ENCODE measurements around the gene SASH1. TPM values are rescaled to one million over a fixed set of nuclear protein-coding genes. Genes with fewer than 3 reads are reported as not detected.

The SASH1 gene
- polyA plus RNA-seq, 1 experiment, result 27.0 TPM

GRCh38 chr6:148431840-148432239 is 89.2 kb downstream of the SASH1 start:
- POLR2A ChIA-PET, result no interaction called here
- no peak overlapping the region for H3K4me3 ChIP-seq (ENCODE audit: low read depth, low read length)
- H3K9me3 ChIP-seq (ENCODE audit: control insufficient read depth, insufficient read depth, low read length), result no peaks in the 10 kb centered on the region; the same call in 1 of the 2 replicates
- no peak for DNase-seq (ENCODE audit: low read depth, low spot score)
- no peaks in the 10 kb centered on the region for H3K27me3 ChIP-seq (ENCODE audit: control insufficient read depth, insufficient read depth, low read length)
- CTCF ChIA-PET, result interaction anchor here (0.6 to 1.4 kb wide), 2 partner anchors 14 to 32 kb away, joined by 3 to 4 read pairs; no protein-coding TSS in a partner anchor
- no peak overlapping the region for H3K27ac ChIP-seq (ENCODE audit: low read depth, low read length)
- TF ChIP-seq CTCF (IDR thresholded peaks at IDR 0.05; ENCODE audit: low read depth, low read length), result no peak

GRCh38 chr6:148432462-148433195 is 90.0 kb downstream of the SASH1 start:
- H3K9me3 ChIP-seq (ENCODE audit: control insufficient read depth, insufficient read depth, low read length), result no peaks in the 10 kb centered on the region; the same call in 1 of the 2 replicates
- no peak overlapping the region for H3K4me3 ChIP-seq (ENCODE audit: low read depth, low read length)
- TF ChIP-seq CTCF (IDR thresholded peaks at IDR 0.05; ENCODE audit: low read depth, low read length), result no peak
- H3K27ac ChIP-seq (ENCODE audit: low read depth, low read length), result no peak overlapping the region
- DNase-seq (ENCODE audit: low read depth, low spot score), result no peak
- H3K27me3 ChIP-seq (ENCODE audit: control insufficient read depth, insufficient read depth, low read length), result no peaks in the 10 kb centered on the region
- ChIA-PET POLR2A (interaction anchor here (0.8 kb wide), 1 partner anchor 994 kb away, joined by 3 read pairs; no protein-coding TSS in a partner anchor), CTCF (interaction anchor here (0.6 to 1.4 kb wide), 2 partner anchors 14 to 32 kb away, joined by 3 to 4 read pairs; no protein-coding TSS in a partner anchor)

GRCh38 chr6:148435386-148435785 is 92.7 kb downstream of the SASH1 start:
- no peak for DNase-seq (ENCODE audit: low read depth, low spot score)
- no peak overlapping the region for H3K27ac ChIP-seq (ENCODE audit: low read depth, low read length)
- no peaks in the 10 kb centered on the region for H3K27me3 ChIP-seq (ENCODE audit: control insufficient read depth, insufficient read depth, low read length)
- POLR2A ChIA-PET, result interaction anchor here (0.5 kb wide), 1 partner anchor 25 kb away, joined by 3 read pairs; no protein-coding TSS in a partner anchor
- TF ChIP-seq CTCF (IDR thresholded peaks at IDR 0.05; ENCODE audit: low read depth, low read length), result no peak
- no peaks in the 10 kb centered on the region; the same call in 1 of the 2 replicates for H3K9me3 ChIP-seq (ENCODE audit: control insufficient read depth, insufficient read depth, low read length)
- CTCF ChIA-PET, result no interaction called here
- no peak overlapping the region for H3K4me3 ChIP-seq (ENCODE audit: low read depth, low read length)

GRCh38 chr6:148436466-148436865 is 93.8 kb downstream of the SASH1 start:
- CTCF ChIA-PET, result no interaction called here
- Histone ChIP-seq H3K9me3 (ENCODE audit: control insufficient read depth, insufficient read depth, low read length) (no peaks in the 10 kb centered on the region; the same call in 1 of the 2 replicates), H3K27ac (ENCODE audit: low read depth, low read length) (no peak overlapping the region), H3K27me3 (ENCODE audit: control insufficient read depth, insufficient read depth, low read length) (no peaks in the 10 kb centered on the region), H3K4me3 (ENCODE audit: low read depth, low read length) (no peak overlapping the region)
- DNase-seq (ENCODE audit: low read depth, low spot score), result no peak
- POLR2A ChIA-PET, result no interaction called here
- TF ChIP-seq CTCF (IDR thresholded peaks at IDR 0.05; ENCODE audit: low read depth, low read length), result no peak

GRCh38 chr6:148438632-148439031 is 96.0 kb downstream of the SASH1 start:
- CTCF ChIA-PET, result no interaction called here
- no peak for TF ChIP-seq CTCF (IDR thresholded peaks at IDR 0.05; ENCODE audit: low read depth, low read length)

More at GRCh38 chr6:148438632-148439031, 96.0 kb downstream of the SASH1 start:
- Histone ChIP-seq H3K9me3 (ENCODE audit: control insufficient read depth, insufficient read depth, low read length) (no peaks in the 10 kb centered on the region; the same call in 1 of the 2 replicates), H3K27me3 (ENCODE audit: control insufficient read depth, insufficient read depth, low read length) (no peaks in the 10 kb centered on the region), H3K4me3 (ENCODE audit: low read depth, low read length) (no peak overlapping the region), H3K27ac (ENCODE audit: low read depth, low read length) (no peak overlapping the region)
- POLR2A ChIA-PET, result interaction anchor here (0.6 kb wide), 1 partner anchor 15 kb away, joined by 3 read pairs; no protein-coding TSS in a partner anchor
- no peak for DNase-seq (ENCODE audit: low read depth, low spot score)
